ENCODE results near the gene TMEM164. TPM values are rescaled to one million over a fixed set of nuclear protein-coding genes. Genes with fewer than 3 reads are reported as not detected.

Gene TMEM164

GRCh38 chrX:110224926-110225617, 222.2 kb downstream of the TMEM164 start:
- Histone ChIP-seq H2BK15ac (replicated peaks; ENCODE audit: low read depth) (no peak overlapping the region), H4K5ac (ENCODE audit: low read length) (no peak overlapping the region), H2AK5ac (ENCODE audit: low read length) (no peak overlapping the region), H3K36me3 (ENCODE audit: control insufficient read depth, insufficient read depth, low read length) (no peaks in the 10 kb centered on the region), H2BK5ac (ENCODE audit: low read length) (no peak overlapping the region), H3K4me3 (ENCODE audit: low read length) (no peak overlapping the region), H3K27ac (ENCODE audit: low read depth, low read length) (no peak overlapping the region), H3K23ac (ENCODE audit: low read length) (no peak overlapping the region), H2BK120ac (ENCODE audit: low read depth, low read length) (no peak overlapping the region), H3K4me1 (ENCODE audit: control insufficient read depth, low read depth, low read length) (no peaks in the 10 kb centered on the region), H3K79me2 (ENCODE audit: control insufficient read depth, insufficient read depth, low read length) (no peaks in the 10 kb centered on the region), H3K79me1 (ENCODE audit: low read length) (no peaks in the 10 kb centered on the region), H3K27me3 (ENCODE audit: insufficient read depth, low read length, poor library complexity) (no peaks in the 10 kb centered on the region), H3K9ac (ENCODE audit: low read length) (no peak overlapping the region), H4K8ac (ENCODE audit: low read depth, low read length) (no peak overlapping the region), H3K4ac (ENCODE audit: low read depth, low read length) (no peak overlapping the region), H3K4me2 (ENCODE audit: low read length) (no peak overlapping the region), H3K56ac (ENCODE audit: low read length) (no peak overlapping the region), H3K18ac (ENCODE audit: low read length) (no peak overlapping the region)
- no peak for DNase-seq
- WGBS (ENCODE audit: extremely low coverage, insufficient coverage, low lambda C conversion rate) = no CpG with 5 or more reads among the region's 3 CpGs

- H2BK15ac ChIP-seq (replicated peaks; ENCODE audit: low read depth) = no peak overlapping the region
- WGBS (ENCODE audit: extremely low coverage, insufficient coverage, low lambda C conversion rate) = no CpG with 5 or more reads among the region's 2 CpGs
- H3K4me3 ChIP-seq (ENCODE audit: low read length) = no peak overlapping the region
- no peak overlapping the region for H3K23ac ChIP-seq (ENCODE audit: low read length)
- no peak overlapping the region for H2AK5ac ChIP-seq (ENCODE audit: low read length)
- no peaks in the 10 kb centered on the region for H3K27me3 ChIP-seq (ENCODE audit: insufficient read depth, low read length, poor library complexity)
- H3K56ac ChIP-seq (ENCODE audit: low read length) = no peak overlapping the region
- no peak overlapping the region for H2BK5ac ChIP-seq (ENCODE audit: low read length)
- no peaks in the 10 kb centered on the region for H3K36me3 ChIP-seq (ENCODE audit: control insufficient read depth, insufficient read depth, low read length)
- no peaks in the 10 kb centered on the region for H3K4me1 ChIP-seq (ENCODE audit: control insufficient read depth, low read depth, low read length)
- no peak for DNase-seq
- no peak overlapping the region for H4K8ac ChIP-seq (ENCODE audit: low read depth, low read length)
- no peaks in the 10 kb centered on the region for H3K79me1 ChIP-seq (ENCODE audit: low read length)
- no peak overlapping the region for H3K4me2 ChIP-seq (ENCODE audit: low read length)
- no peaks in the 10 kb centered on the region for H3K79me2 ChIP-seq (ENCODE audit: control insufficient read depth, insufficient read depth, low read length)
- H3K4ac ChIP-seq (ENCODE audit: low read depth, low read length) = no peak overlapping the region
- no peak overlapping the region for H2BK120ac ChIP-seq (ENCODE audit: low read depth, low read length)
- no peak overlapping the region for H3K9ac ChIP-seq (ENCODE audit: low read length)
- no peak overlapping the region for H3K18ac ChIP-seq (ENCODE audit: low read length)
- no peak overlapping the region for H3K27ac ChIP-seq (ENCODE audit: low read depth, low read length)
- no peak overlapping the region for H4K5ac ChIP-seq (ENCODE audit: low read length)
These were observed 224.0 kb downstream of the TMEM164 start for GRCh38 chrX:110226931-110227330.

Small RNA genes within 50 kb of the gene (small RNA-seq; reads per million reads assigned to genes)
- gene MIR3978 (ENCODE audit: insufficient read depth) (not detected), gene MIR652 (ENCODE audit: insufficient read depth) (85.8 reads per million, percentile 96 among the genes with 10 or more reads in this experiment), gene SNORD96B (ENCODE audit: insufficient read depth) (0.72 reads per million)
